ENCODE measurements around the gene ELOVL6.

Gene ELOVL6

GRCh38 chr4:110075891-110076290 is 122.5 kb downstream of the ELOVL6 start:
- DNase-seq (ENCODE audit: low read depth, low spot score) = no peak
- TF ChIP-seq CTCF (IDR thresholded peaks at IDR 0.05; ENCODE audit: low read depth, low read length) = no peak
- in situ Hi-C loops (cut with HindIII; ENCODE audit: low sequenced_read_pairs) = no loop called here
- no peak overlapping the region for H3K4me3 ChIP-seq (ENCODE audit: low read depth, low read length)

DNA sequence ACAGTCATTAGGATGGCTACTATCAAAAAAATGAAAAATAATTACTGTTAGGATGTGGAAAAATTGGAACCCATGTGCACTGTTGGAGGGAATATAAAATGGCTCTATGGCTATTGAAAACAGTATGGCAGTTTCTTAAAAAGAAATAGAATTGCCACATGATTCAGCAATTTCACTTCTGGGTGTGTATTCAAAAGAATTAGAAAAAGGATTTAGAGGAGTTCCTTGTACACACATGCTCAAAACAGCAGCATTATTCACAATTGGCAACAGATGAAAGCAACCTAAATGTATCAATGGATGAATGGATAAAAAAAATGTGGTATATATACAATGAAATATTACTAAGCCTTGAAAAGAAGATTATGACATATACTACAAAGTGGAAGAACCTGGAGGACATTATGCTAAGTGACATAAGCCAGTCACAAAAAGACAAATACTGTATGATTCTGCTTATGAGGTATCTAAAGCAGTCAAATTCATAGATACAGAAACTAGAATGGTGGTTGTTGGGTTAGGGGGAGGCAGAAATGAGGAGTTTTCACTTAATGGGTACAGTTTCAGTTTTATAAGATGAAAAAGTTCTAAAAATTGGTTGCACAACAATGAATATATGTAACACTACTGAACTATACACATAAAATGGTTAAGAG is 123.2 kb downstream of the ELOVL6 start:
- no peak for TF ChIP-seq CTCF (IDR thresholded peaks at IDR 0.05; ENCODE audit: low read depth, low read length)
- in situ Hi-C loops (cut with HindIII; ENCODE audit: low sequenced_read_pairs) = no loop called here
- no peak overlapping the region for H3K4me3 ChIP-seq (ENCODE audit: low read depth, low read length)
- no peak for DNase-seq (ENCODE audit: low read depth, low spot score)

GRCh38 chr4:110074570-110074969 is 123.8 kb downstream of the ELOVL6 start:
- no peak for TF ChIP-seq CTCF (IDR thresholded peaks at IDR 0.05; ENCODE audit: low read depth, low read length)
- no peak for DNase-seq (ENCODE audit: low read depth, low spot score)
- in situ Hi-C loops (cut with HindIII; ENCODE audit: low sequenced_read_pairs) = no loop called here
- H3K4me3 ChIP-seq (ENCODE audit: low read depth, low read length) = no peak overlapping the region

GRCh38 chr4:110073053-110073845 is 125.2 kb downstream of the ELOVL6 start:
- no peak overlapping the region for H3K4me3 ChIP-seq (ENCODE audit: low read depth, low read length)
- peak; percentile 54 for DNase-seq (ENCODE audit: low read depth, low spot score)
- in situ Hi-C loops (cut with HindIII; ENCODE audit: low sequenced_read_pairs) = no loop called here
- TF ChIP-seq CTCF (IDR thresholded peaks at IDR 0.05; ENCODE audit: low read depth, low read length) = no peak

DNA sequence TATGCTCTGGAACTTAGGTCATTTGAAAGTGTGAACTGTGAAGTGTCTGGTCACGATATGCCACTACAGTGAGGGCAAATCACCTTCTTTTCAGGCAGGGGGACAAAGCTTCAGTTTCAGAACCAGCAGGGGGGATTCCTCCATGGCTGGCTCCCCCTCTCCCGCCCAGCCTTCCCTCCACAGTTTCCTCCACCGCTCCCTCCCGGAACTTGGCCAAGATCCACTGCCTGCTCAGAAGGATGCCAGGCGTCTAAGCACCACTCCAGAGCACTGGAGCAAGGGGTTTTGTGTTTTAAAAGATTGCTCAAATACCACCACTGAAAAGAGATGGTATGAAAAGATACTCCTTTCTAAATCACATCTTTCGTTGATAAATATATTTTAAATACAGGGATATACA is 126.9 kb downstream of the ELOVL6 start:
- no peak overlapping the region for H3K4me3 ChIP-seq (ENCODE audit: low read depth, low read length)
- TF ChIP-seq CTCF (IDR thresholded peaks at IDR 0.05; ENCODE audit: low read depth, low read length) = no peak
- in situ Hi-C loops (cut with HindIII; ENCODE audit: low sequenced_read_pairs) = no loop called here
- DNase-seq (ENCODE audit: low read depth, low spot score) = no peak

DNA sequence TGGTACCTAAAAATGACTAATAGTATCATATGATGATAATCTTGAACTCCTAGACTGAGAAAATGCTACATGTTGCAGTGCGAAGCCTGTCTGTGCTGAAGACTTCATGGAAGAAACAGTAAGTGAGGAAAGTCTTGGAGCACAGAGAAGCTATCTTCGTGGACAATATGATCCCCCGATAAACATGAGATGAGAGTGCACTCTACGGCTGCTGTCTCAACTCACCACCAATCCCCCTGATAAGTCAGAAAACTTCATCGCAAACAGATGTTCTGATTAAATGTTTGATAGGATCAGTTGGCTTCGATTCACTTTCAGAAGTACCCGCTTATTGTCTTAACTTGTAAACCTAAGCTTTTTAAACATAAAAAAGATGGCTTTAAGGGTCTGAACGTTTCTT is 130.2 kb downstream of the ELOVL6 start:
- no peak overlapping the region for H3K4me3 ChIP-seq (ENCODE audit: low read depth, low read length)
- DNase-seq (ENCODE audit: low read depth, low spot score) = no peak
- in situ Hi-C loops (cut with HindIII; ENCODE audit: low sequenced_read_pairs) = no loop called here
- no peak for TF ChIP-seq CTCF (IDR thresholded peaks at IDR 0.05; ENCODE audit: low read depth, low read length)
